ENCODE data around the gene CACNA2D4. TPM values are rescaled to one million over a fixed set of nuclear protein-coding genes. Genes with fewer than 3 reads are reported as not detected.

The CACNA2D4 gene
- total and polyA plus RNA-seq, 2 of the 13 experiments (the other 11 are each of a cell fraction or from before 2014, with no cell fraction given) = 14.2 to 136 TPM

- Histone ChIP-seq H3K27ac (ENCODE audit: extremely low read length, insufficient read depth, low read length) (no peak overlapping the region), H3K27me3 (ENCODE audit: control insufficient read depth in 1 of 2, insufficient read depth in 2 of 2, low read length in 2 of 2) (peaks cover 9 to 49% of the 10 kb centered on the region in 2 experiments), H3K4me2 (ENCODE audit: low read depth, low read length) (no peak overlapping the region), H3K4me1 (ENCODE audit: insufficient read depth, low read length) (peaks cover 28% of the 10 kb centered on the region), H2AFZ (ENCODE audit: low read length) (no peak overlapping the region), H3K9me3 (ENCODE audit: low read length) (no peaks in the 10 kb centered on the region), H3K79me2 (ENCODE audit: insufficient read depth, low read length) (no peaks in the 10 kb centered on the region), H4K20me1 (ENCODE audit: insufficient read depth, low read length) (no peaks in the 10 kb centered on the region), H3K9ac (ENCODE audit: insufficient read depth, low read depth, low read length) (no peak overlapping the region), H3K36me3 (replicated peaks in 1 of 2; ENCODE audit: control insufficient read depth in 1 of 2, insufficient read depth in 2 of 2, low read length in 2 of 2) (no peaks in the 10 kb centered on the region), H3K4me3 (replicated peaks in 1 of 3; ENCODE audit: insufficient read depth in 1 of 3, low read depth in 2 of 3, low read length in 3 of 3) (no peak overlapping the region)
- intact Hi-C loops (cut with micrococcal nuclease; ENCODE audit: unreplicated experiment) = no loop called here
- POLR2A ChIA-PET = no interaction called here
- in situ Hi-C loops (cut with HindIII; ENCODE audit: extremely low pct_ligation_motif_present, low pct_unique_long_range_greater_than_20kb) = no loop called here
- BruUV-seq (replicated peaks) = no TSS peak
- no peak for FAIRE-seq
- CTCF ChIA-PET (ENCODE audit: low intra/inter-chr PET ratio, low total read pairs) = no interaction called here
- DNase-seq (ENCODE audit: low spot score) = no peak
- WGBS (ENCODE audit: low lambda C conversion rate) = 21% methylated on average over 10 of the region's 12 CpGs
- ATAC-seq = no peak
- TF ChIP-seq ZNF383 (CRISPR knock-in tag; IDR thresholded peaks at IDR 0.05; ENCODE audit: borderline replicate concordance) (no peak), IRF9 (CRISPR knock-in tag; IDR thresholded peaks at IDR 0.05; ENCODE audit: borderline replicate concordance) (no peak), STAT6 (CRISPR knock-in tag; IDR thresholded peaks at IDR 0.05; ENCODE audit: borderline replicate concordance) (no peak), PAXIP1 (CRISPR knock-in tag; conservative IDR thresholded peaks at IDR 0.05) (no peak), ZNF574 (CRISPR knock-in tag; IDR thresholded peaks at IDR 0.05) (no peak), ZBTB26 (CRISPR knock-in tag; IDR thresholded peaks at IDR 0.05; ENCODE audit: borderline replicate concordance) (no peak), ZNF597 (CRISPR knock-in tag; IDR thresholded peaks at IDR 0.05) (no peak), ZNF501 (CRISPR knock-in tag; IDR thresholded peaks at IDR 0.05) (no peak), KLF13 (CRISPR knock-in tag; IDR thresholded peaks at IDR 0.05) (no peak), DMAP1 (CRISPR knock-in tag; IDR thresholded peaks at IDR 0.05) (no peak)
These were observed 73.6 kb downstream of the CACNA2D4 start for GRCh38 chr12:1844661-1845409.
